Lower leg skin (tissue), 4 donors: Measurements from ENCODE around the gene PIP5K1B. TPM values are rescaled to one million over a fixed set of nuclear protein-coding genes. Genes with fewer than 3 reads are reported as not detected.

Source experiments
- DNase-seq, 2 donors: peaks; one replicate each; pipeline ENCODE4 v3.0.0-alpha.2; 2019; ENCODE audit warnings: low spot score in 2 of 2
- H3K4me3 ChIP-seq: fragments of 200-600 bp; sonication (generic); 2 replicates; pipeline ENCODE4 v1.5.1; 2017; ENCODE audit warnings: mild to moderate bottlenecking, low read depth; ENCODE audit not compliant: poor library complexity, severe bottlenecking
- CTCF ChIP-seq, 3 donors: fragments of 450-650 bp; IDR thresholded peaks; one replicate each; pipeline ENCODE4 v1.5.1; 2016; ENCODE audit warnings: antibody characterized with exemption in 3 of 3, mild to moderate bottlenecking in 3 of 3, moderate library complexity in 2 of 3
- POLR2A ChIP-seq, 2 donors: fragments of 450-650 bp; IDR thresholded peaks; one replicate each; pipeline ENCODE4 v1.6.1; 2016 to 2017; ENCODE audit warnings: antibody characterized with exemption in 2 of 2, mild to moderate bottlenecking in 1 of 2, moderate library complexity in 1 of 2
- WGBS, 2 donors: methylation state at CpG; one replicate each; pipeline ENCODE4 v1.1.5; 2018; 5-methylcytosine and 5-hydroxymethylcytosine counted together
- intact Hi-C: fragments of 100-400 bp; cut with DNase I; formaldehyde crosslinking; loops from one replicate; pipeline ENCODE4 v1.15.0; 2023; ENCODE audit warnings: low total_unique reads
- total RNA-seq, 4 donors: library from RNA; depleted of rRNA; stranded (reverse); fragments of >200 nt; gene quantifications; one replicate each; pipeline ENCODE4 v1.1.0, GENCODE V29; 2016

Gene PIP5K1B
- total RNA-seq, 4 donors from 2014 or later, result 0.42 to 3.3 (median 2.7) TPM

GRCh38 chr9:69016191-69017096 lies 311.4 kb downstream of the PIP5K1B start:
- 57 to 62% methylated on average over 5 of the region's 5 CpGs for WGBS, 2 donors
- no peak for DNase-seq
- H3K4me3 ChIP-seq, result no peak overlapping the region
- TF ChIP-seq CTCF (IDR thresholded peaks at IDR 0.05) (no peak), POLR2A (IDR thresholded peaks at IDR 0.05) (no peak)
- intact Hi-C loops, result no loop called here

- no peak overlapping the region for H3K4me3 ChIP-seq
- 71 to 78% methylated on average over 5 of the region's 5 CpGs for WGBS, 2 donors
- no peak for DNase-seq
- TF ChIP-seq CTCF (IDR thresholded peaks at IDR 0.05) (no peak), POLR2A (IDR thresholded peaks at IDR 0.05) (no peak)
- intact Hi-C loops, result no loop called here
These were observed 313.7 kb downstream of the PIP5K1B start for GRCh38 chr9:69018737-69019136.

- DNase-seq, result no peak
- 37 to 51% methylated on average over 3 of the region's 3 CpGs for WGBS, 2 donors
- TF ChIP-seq POLR2A (IDR thresholded peaks at IDR 0.05) (no peak), CTCF (IDR thresholded peaks at IDR 0.05) (no peak)
- intact Hi-C loops, result no loop called here
- H3K4me3 ChIP-seq, result no peak overlapping the region
These were observed 314.8 kb downstream of the PIP5K1B start for GRCh38 chr9:69019808-69020207.

GRCh38 chr9:69020301-69021145 lies 315.5 kb downstream of the PIP5K1B start:
- intact Hi-C loops, result no loop called here
- 93 to 95% methylated on average over 8 of the region's 8 CpGs for WGBS, 2 donors
- no peak overlapping the region for H3K4me3 ChIP-seq
- no peak for DNase-seq
- no peak for TF ChIP-seq POLR2A (IDR thresholded peaks at IDR 0.05)
- TF ChIP-seq CTCF (IDR thresholded peaks at IDR 0.05), result no peak

GRCh38 chr9:69023650-69024049 lies 318.6 kb downstream of the PIP5K1B start:
- 38 to 42% methylated on average over 7 of the region's 7 CpGs for WGBS, 2 donors
- no peak overlapping the region for H3K4me3 ChIP-seq
- intact Hi-C loops, result no loop called here

More at GRCh38 chr9:69023650-69024049, 318.6 kb downstream of the PIP5K1B start:
- no peak for TF ChIP-seq CTCF (IDR thresholded peaks at IDR 0.05)
- no peak for DNase-seq
